NCI-H2196 (cell line): ENCODE measurements around the gene ATF2.
A peak's percentile ranks its signal among the peaks of the same experiment; 100 is the strongest.

ENCODE experiments used
- DNase-seq: peaks from one replicate; lab custom pipeline; 2025; ENCODE audit not compliant: unreplicated experiment; lab: John Stamatoyannopoulos, UW

The ATF2 gene

DNA sequence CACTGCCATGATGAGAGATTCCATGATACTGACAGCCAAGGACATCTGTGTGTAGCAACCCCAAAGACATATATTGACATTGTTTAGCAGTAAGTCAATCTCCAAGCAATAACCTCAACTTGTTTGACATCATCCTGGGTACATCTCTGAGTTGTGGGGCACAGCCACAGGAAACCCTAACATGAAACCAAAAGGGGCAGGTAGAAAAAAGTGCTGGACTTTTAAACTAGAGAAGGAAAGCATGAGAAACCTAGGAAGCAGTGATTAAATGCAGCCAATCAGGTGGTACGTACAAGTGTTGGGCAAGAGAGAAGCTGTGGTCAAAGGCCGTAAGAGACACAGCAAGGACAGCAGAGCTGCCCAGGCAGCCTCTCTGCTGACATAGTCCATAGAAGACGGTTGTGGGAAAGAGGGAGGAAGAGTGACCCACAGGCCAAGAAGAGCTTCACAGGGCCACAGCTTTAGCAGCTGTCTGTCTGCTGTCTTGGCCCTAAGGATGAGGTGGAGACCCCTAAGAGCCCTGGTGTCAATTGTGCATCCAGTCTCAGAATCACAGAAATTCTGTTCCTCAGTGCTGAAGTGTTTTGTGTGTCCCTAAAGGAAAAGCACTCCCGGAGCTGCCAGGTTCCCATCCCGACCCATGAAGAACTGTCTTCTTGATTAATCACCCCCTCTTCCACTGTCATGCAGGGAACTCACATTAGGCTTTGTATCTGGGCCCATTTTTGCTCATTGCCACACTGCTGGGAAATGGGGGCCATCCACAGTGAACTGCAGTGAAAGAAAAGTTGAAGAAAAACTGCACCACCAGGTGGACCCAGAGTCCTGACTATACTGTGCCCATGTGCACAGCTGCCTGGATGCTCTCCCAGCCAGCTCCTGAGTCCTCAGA is 137.4 kb downstream of the ATF2 start:
- DNase-seq: peak; percentile 67

DNA sequence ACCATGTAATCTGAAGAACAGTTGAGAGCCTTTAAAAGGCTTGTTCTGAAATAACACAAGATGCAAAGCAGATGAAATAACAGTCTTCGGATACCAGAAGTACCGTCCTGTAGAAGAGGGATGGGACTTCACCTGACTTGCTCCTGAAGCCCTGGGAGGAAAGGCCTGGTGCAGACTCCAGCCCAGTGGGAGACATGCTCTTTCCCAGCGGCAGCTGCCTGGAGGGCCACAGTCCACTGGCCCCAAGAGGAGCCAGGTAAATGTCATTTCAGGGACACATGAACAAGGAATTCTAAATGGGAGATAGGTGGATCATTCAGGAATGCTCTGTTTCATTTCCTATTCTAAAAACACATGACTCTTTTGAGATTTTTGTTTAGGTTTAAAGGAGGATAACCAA is 140.2 kb downstream of the ATF2 start:
- no peak for DNase-seq

DNA sequence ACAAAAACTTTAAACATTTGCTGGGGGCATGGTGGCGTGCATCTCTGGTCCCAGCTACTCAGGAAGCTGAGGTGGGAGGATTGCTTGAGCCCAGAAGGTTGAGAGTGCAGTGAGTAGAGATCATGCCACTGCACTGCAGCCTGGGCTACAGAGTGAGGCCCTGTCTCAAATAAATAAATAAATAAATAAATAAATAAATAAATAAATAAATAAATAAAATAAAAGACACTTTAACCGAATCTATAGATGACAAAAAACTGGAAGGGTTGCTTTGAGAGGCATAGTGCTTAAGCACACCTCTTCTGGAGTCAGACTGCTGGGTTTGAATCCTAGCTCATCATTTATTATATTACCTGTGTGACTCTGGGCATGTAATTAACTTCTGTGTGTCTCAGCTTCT is 141.6 kb downstream of the ATF2 start:
- no peak for DNase-seq

DNA sequence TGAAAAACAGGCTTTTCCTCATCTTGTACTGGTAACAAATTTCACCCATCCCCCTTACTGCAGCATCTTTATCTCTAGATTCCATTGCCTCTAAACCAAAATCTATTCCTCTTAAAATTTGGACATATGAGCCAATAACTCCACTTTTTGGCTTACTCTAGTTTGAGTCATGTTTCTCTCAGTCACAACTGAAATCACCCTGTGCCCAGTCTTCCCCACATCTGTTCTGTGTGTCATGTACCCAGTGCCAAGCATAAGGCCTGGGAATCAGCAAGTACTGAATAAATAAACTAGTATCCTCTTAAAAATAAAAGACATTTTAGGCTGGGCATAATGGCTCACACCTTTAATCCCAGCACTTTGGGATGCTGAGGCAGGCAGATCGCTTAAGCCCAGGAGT is 142.1 kb downstream of the ATF2 start:
- DNase-seq: no peak

DNA sequence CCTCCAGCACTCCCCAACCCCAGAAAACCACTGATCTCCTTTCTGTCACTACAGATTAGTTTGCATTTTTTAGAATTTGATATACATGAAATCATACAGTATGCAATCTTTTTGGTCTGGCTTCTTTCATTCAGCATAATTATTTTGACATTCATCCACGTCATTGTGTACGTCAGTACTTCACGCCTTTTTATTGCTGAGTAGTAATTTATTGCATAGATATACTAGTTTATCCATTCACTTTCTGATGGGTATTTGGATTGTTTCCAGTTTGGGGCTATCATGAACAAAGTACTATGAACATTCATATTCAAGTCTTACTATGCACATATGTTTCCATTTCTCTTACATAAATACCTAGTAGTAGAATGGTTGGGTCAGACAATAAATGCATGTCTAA is 142.8 kb downstream of the ATF2 start:
- no peak for DNase-seq

DNA sequence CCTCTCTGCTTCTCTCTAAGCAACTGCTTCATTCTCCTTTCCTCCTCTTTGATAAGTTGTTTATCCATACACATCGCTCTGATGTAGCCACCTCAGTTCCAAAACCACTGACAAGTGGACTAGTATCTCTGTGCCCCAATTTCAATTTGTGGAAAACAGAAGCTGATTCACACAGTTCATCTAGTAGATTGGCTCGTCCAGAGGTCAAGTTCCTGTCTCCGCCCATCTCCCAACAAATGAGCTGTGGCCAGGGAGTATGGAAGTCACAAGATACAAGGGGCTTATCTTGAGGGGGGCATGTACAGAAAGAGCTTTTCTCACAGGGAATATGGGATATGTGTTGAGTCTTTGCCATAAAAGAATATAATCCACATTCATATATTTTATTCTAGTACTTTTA is 145.1 kb downstream of the ATF2 start:
- DNase-seq: no peak
